Anterior cingulate cortex (tissue), 58 donors: ENCODE data around the gene PPP1R9A.

Experiments used
- DNase-seq, 58 donors: peaks; one replicate each; lab custom pipeline; 2025; lab: John Stamatoyannopoulos, UW

Gene PPP1R9A

DNA sequence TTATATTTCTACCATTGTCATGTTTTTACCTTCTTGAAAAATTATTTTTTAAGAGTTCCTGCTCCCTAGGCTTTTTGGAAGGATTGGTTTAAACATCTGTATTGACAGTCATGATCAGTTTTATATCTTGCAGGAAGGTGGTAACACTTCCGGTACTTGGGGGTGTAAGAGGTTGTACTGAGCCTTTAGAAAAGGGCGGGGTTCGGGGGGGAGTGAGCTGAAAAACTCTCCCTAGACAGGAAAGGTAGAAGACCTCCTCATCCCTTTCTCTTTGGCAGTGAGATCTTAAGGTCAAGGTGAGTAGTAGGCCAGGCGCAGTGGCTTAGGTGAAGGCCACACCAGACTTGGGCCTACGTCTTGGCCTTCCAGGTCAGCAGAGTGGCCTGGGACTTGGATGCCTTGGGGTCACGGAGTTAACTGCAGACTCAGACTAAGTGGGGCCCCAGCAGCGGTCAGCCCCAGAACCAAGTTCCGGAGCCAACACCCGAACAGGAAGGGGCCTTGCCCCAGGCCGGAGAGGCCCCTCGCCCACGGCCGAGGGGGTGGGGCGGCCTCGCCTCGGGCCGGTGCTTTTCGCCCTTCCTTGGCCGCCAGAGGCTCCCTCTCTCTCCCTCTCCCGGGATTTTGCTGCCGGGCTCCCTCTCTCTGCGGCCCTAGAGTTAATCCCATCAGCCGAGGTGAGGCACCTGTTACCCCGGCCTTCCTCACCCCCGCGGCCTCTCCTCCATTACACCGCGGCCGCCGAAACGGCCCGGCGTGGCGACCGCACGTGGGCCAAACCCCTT lies at the start of gene PPP1R9A:
PPP1R9A (plus strand) TSS at position 569 of the 785 bp plus-strand sequence. CDS start 2,520 bp downstream, outside the sequence.
- DNase-seq = peak in 51 of 58 donors; percentile 9 to 75 (median 37)

DNA sequence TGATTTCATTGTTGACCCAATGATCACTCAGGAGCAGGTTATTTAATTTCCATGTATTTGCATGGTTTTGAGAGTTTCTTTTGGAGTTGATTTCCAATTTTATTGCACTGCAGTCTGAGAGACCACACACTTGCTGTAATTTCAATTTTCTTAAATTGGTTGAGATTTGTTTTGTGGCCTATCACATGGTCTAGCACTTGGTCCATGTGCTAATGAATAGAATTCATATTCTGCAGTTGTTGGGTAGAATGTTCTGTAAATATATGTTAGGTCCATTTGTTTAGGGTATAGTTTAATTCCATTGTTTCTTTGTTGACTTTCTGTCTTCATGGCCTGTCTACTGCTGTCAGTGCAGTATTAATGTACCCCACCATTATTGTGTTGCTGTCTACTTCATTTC lies 36.3 kb upstream of the PPP1R9A start:
- DNase-seq = no peak

DNA sequence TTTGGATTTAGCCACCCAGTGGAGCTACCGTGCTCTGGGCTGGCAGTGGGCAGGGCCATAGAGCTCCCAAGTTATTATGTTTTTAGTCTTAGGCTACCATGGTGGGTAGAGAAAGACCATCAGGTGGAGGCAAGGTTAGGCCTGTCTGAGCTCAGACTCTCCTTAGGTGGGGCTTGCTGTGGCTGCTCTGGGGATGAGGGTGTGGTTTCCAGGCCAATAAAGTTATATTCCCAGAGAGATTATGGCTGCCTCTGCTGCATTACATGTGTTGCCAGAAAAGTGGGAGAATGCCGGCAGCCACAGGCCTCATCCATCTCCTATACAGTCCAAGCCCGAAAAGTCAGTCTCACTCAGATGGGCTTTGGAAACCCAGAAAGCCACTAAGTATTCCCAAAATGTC lies 34.2 kb upstream of the PPP1R9A start:
- no peak for DNase-seq

DNA sequence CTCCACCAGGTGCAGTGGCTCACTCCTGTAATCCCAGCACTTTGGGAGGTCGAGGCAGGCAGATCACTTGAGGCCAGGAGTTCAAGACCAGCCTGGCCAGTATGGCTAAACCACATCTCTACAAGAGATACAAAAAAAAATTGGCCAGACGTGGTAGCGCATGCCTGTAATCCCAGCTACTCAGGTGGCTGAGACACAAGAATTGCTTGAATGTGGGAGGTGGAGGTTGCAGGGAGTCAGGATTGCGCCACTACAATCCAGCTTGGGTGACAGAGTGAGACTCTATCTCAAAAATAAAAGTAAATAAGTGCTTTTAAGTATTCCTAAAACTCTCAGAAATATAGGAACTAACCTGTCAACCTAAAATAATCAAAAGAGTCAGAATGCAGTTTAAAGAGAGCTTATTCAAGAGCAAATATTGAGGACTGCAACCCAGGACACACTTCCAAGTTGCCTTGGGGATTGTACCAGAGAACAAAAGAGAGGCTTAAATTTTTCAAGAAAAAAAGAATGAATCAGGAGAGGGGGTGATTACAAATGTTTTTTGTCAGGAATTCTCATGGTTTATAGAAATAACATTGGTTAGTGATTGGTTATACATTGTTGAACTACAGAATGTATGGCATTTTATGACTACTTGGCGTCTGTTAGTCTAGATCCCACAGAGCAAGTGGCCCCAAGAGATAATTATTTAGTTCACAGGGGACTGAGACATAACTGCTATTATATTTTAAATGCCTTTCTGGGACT lies 33.2 kb upstream of the PPP1R9A start:
- no peak for DNase-seq

DNA sequence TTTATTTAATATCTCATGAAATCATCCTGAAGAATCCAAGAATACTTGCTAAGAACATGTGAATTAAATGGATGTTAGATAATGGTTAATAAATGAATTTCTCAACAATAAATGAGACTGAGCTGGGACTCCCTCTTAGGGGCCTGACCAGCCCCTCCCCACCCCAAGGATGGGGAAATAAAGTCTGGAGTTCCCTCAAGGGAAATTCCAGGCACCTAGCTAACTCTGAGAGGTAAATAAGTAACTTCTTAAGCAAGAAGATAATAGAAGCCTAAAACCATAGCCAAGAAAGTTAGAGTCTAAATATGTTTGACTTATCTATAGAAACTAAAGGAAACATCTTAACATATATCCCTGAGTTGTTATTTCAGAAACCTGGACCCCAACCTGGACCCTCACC lies 32.2 kb upstream of the PPP1R9A start:
- no peak for DNase-seq

DNA sequence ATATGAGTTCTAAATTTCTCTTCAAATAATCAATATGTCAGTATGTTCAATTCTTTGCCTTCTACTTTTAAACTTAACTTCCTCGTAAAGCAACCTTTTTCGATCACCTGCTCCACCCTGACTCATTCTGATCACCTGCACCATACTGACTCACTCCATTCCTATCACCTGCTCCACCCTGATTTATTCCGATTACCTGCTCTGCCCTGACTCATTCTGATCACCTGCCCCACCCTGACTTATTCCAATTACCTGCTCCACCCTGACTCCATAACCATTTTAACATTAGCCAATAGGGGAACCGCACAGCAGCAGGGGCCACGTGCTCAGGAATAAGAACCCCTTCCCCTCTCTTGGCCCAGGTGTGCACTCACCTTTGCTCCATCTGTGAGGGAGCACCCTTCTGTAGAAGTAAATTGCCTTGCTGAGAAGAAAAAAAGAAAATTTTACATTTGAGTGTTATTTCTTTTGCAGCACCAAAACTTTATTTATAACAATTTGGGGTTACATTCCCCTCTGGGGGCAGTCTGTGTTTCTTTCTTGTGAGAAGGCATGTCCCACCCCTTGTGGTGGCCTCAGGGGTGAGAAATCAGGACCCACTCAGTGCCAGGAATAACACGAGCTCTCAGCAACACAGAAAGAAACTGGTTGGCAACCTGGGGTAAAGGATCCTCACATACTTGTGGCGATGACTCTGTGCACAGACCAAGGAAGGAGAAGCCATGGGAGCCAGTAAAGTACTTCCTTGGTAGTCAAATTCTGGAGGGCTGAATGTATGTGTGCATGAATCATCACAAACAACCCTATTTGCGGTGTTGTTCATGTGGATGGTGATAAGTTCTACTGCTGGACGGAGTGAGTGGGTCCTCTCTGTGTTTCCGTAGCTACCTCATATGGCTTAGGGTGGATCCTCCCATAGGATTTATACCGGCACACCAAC lies 29.4 kb upstream of the PPP1R9A start:
- no peak for DNase-seq

DNA sequence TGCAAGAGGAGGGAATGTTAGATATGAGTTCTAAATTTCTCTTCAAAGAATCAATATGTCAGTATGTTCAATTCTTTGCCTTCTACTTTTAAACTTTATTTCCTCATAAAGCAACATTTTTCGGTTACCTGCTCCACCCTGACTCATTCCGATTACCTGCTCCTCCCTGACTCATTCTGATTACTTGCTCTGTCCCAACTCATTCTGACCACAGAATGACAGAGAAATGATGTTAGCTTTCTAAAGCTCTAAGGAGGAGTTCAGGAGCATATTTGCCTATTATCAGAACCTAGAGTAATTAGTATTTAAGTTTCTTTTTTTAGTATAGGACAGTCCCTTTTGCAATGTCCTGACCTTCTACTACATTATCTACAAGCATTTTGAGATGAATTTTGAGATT lies 24.5 kb upstream of the PPP1R9A start:
- DNase-seq = no peak

DNA sequence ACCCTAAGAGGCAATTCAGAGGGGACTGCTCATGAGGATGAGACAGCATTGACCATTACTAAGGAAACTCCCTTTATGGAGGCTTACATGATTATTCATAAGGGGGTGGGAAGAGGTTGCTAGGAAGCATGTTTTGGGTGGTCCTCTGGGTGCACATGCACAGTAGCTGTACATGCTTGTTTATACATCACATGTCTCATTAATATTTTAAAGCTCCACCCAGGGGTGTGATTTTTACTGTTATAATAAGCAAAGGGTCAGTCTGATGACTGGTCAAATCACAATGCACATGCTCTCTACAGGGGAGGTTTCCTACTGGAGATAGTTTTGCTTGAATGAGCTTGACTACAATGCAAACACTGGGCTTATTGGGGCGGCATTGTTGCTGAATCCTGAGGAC lies 23.8 kb upstream of the PPP1R9A start:
- no peak for DNase-seq

DNA sequence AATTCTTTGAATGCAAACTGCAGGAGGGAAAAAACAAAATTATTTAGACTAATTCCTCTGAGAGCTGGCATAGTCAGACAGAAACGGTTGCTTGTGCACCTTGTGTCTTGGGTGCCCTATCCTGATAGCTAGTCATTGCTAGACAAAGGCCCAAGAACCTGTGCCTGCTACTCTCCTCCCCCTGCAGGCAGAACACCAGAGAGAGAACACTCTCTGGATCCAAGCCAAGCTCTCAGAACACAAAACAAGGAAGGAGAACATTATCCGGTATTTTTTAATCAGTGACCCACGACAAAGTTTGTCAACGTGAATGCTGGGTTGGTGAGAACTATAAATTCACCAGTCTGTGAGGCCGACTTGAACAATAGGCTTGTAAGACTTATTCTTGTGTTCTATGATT lies 18.8 kb upstream of the PPP1R9A start:
- DNase-seq = no peak

DNA sequence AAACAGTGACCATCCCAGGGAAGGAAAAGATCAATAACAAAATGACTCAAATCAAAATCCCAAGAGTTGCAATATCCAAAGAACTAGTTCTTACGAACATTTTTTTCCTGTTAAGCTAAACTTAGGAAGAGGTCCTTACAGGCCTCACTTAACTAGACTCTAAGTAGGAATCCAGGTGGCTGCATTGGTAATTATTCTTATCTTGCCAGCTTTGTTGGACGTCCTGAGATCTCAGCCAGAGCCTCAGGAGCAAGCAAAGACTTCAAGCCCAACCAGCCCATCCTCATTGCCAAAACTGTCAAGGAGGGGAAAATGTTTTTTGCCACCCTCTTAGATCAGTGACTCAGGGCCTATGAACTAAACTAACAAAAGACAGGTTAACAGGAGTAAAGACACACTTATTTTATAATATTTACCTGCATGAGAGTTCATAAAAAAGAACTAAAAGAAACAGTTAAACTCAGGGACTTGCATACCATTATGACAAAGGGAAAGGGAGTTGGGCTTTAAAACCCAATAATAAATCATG lies 18.3 kb upstream of the PPP1R9A start:
- no peak for DNase-seq

DNA sequence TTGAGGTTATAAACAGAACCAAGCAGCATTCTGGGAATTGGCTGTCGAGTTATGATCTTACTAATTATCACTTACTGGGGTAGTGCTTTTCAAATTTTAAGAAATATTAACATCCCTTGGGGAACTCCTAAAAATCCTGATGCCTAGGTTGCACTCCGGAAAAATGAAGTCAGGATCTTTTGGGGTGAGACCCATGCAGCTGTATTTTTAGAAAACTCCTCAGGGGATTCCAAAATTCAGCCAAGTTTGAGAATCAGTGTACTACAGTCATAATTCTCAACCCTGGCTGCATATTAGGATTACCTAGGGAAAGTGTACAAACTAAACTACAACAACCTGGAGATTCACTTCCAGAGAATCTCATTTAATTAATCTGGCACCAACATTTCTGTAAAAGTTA lies 17.2 kb upstream of the PPP1R9A start:
- DNase-seq = no peak

DNA sequence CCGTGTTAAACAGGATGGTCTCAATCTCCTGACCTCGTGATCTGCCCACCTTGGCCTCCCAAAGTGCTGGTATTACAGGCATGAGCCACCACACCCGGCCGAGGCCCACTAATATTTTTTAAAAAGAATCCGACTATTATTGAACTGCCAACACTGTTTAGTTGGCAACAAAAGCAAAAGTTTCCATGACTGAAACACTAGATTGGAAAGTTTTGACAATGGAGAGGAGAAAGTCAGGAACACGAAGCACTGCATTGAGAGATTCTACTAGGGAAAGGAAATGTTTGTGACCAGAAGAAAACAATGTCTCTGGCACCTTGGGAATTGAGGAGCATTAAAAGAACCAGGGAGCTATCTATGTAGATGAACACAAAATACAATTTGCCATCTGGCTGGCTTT lies 13.7 kb upstream of the PPP1R9A start:
- DNase-seq = no peak

DNA sequence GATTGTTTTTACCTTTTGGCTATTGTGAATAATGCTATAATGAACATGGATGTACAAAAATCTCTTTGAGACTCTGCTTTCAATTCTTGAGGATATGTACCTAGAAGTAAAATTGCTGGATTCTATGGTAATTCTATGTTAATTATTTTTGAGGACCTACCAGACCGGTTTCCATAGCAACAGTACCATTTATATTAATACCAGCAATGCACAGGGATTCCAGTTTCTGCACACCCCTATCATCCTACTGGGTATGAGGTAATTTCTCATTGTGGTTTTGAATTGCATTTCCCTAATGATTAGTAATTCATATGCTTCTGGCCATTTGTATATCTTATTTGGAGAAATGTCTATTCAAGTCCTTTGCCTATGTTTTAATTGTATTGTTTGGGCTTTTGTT lies 9.9 kb upstream of the PPP1R9A start:
- DNase-seq = no peak

DNA sequence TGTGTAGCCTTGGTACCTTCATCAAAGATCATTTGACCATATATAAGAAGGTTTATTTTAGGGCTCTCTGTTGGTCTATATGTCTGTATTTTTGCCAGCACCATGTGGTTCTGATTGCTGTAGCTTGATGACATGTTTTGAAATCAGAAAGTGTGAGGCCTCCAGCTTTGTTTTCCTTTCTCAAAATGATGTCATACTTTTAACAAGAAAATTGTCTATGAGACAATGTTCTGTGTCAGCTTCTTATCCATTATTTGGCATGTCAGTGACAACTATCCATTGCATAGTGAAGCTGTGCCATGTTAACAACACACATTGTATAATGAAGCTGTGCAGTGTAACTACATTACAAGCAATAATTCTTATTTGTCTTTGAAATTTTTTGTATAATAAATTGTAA lies 9.1 kb upstream of the PPP1R9A start:
- no peak for DNase-seq

DNA sequence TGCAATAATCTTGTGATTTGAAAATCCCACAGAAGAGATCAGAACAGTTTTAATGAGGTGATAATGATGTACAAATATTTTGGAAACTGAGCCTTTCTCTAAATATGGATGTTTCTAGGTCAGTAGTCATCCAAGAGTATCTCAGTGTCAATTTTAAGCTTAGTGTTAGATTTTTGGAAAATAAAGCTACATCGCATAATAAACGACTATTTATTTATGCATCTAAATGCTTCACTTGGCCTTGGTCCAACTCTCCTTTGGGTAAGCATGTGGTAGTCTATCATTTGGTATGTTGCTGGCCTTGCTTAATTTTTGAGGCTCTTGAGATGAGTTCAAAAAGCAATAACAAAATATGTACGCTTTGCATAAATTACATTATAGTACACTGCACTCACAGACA lies 5.4 kb upstream of the PPP1R9A start:
- DNase-seq = no peak

DNA sequence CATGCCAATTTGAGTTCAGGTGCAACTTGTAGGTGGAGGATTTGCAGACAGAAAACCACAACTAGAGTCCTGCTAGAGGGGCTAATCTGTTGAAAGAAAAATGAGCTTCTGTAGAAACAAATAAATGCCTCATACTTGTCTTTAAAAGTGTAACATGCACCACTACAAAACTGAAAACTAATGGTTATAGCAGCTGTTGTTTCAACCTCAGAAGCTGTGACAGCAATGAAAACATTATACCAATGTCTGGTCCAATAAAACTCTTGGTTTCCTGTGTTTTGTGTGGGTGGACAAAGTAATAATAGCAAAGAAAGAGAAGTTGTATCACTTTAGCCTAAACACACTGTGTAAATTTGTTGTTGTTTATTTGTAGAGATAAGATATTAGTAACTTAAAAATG lies 3.4 kb upstream of the PPP1R9A start:
- DNase-seq = no peak

DNA sequence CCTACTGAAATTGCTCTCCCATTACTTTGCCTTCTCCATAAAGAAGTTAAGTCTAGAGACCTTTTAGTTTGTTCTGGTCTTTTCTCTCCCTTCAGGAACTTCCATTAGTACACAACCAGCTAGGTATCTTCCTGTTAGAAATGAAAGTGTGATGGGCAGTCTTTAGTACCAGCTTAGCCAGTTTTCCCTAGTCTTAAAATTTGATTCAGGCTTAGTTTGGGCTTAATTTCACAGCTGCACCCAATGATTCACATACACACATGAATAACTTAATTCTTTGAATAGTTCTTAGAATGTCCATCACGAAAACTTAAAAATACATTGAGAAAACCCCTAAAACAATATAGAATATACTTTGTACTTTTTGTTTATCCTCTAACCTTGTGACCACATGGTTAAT lies 2.4 kb upstream of the PPP1R9A start:
- DNase-seq = no peak

DNA sequence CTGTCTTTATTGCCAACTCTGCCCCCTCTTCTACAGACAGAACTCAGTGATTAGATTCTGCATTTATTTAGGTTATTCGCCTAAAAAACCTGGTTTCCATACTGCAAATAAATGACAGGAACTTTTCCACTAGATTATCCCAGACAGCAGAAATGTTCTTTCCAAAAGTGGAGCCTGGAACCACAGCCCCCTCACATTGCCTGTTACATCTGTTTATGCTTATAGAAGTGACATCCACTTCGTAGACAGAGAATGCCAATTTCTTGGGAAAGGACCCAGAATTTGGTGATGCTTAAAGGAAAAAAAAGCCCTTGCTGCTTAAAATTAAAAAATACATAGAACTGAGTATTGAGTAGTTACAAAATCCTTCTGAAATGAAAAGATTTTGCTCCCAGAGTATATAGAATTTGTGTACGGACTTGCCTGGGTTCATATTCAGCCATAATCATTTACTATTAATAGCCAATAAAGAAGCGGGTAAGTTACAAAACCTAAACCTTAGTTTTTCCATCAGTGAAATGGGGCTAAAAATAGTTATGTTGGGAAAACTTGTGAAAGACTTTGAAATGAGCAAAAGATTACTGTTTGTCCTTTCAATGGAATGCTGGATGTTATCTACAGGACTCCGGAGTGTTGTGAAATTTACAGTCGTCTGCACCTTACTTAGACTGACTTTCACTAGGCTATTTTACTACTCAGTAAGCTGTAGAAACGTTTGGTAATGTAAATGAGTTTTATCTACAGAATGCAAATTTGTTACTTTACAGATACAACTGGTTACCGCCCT lies 1.1 kb upstream of the PPP1R9A start:
- peak in 12 of 58 donors; percentile 1 to 69 (median 10) for DNase-seq

DNA sequence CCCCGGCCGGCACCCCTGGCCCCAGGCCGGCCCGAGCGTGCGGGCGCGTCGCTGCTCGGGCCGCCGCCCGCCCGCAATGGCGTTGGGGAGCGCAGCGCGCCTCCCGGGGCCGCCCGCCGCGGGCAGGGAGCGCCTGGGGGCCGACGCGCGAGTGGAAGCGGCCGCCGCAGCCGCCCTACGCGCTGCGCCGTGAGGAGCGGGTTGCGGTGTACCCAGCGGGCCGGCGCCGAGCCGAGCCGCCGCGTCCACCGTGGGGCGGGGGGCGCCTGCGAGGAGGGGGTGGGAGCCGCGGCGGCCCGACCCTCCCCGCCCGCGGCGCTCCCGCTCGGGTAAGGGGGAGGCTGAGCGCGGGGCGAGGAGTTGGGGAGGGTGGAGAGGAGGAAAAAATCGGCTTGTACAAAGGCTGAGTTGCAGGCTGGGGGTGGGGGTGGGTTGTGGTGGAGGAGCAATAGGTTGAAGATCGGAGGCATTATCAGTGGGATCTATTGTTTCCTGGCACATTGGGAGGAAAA lies 473 bp downstream of the PPP1R9A start:
- peak in 41 of 58 donors; percentile 7 to 62 (median 41) for DNase-seq
